ENCODE results near the gene NOTCH4.

GRCh38 chr6:32183030-32183429, 40.8 kb downstream of the NOTCH4 start:
- TF ChIP-seq RARB (CRISPR knock-in tag; IDR thresholded peaks at IDR 0.05) (no peak), TOX (CRISPR knock-in tag; IDR thresholded peaks at IDR 0.05; ENCODE audit: borderline replicate concordance) (no peak), ZFP30 (CRISPR knock-in tag; IDR thresholded peaks at IDR 0.05) (no peak), CREB5 (CRISPR knock-in tag; IDR thresholded peaks at IDR 0.05; ENCODE audit: low read depth) (no peak), GLIS3 (CRISPR knock-in tag; IDR thresholded peaks at IDR 0.05) (no peak), OSR1 (CRISPR knock-in tag; IDR thresholded peaks at IDR 0.05) (no peak), BACH2 (CRISPR knock-in tag; IDR thresholded peaks at IDR 0.05; ENCODE audit: borderline replicate concordance) (no peak), ZNF70 (CRISPR knock-in tag; IDR thresholded peaks at IDR 0.05) (no peak), ZC3H10 (CRISPR knock-in tag; IDR thresholded peaks at IDR 0.05) (no peak), PPARA (CRISPR knock-in tag; IDR thresholded peaks at IDR 0.05; ENCODE audit: borderline replicate concordance) (no peak)
- TF ChIP-seq, protein P1, sequence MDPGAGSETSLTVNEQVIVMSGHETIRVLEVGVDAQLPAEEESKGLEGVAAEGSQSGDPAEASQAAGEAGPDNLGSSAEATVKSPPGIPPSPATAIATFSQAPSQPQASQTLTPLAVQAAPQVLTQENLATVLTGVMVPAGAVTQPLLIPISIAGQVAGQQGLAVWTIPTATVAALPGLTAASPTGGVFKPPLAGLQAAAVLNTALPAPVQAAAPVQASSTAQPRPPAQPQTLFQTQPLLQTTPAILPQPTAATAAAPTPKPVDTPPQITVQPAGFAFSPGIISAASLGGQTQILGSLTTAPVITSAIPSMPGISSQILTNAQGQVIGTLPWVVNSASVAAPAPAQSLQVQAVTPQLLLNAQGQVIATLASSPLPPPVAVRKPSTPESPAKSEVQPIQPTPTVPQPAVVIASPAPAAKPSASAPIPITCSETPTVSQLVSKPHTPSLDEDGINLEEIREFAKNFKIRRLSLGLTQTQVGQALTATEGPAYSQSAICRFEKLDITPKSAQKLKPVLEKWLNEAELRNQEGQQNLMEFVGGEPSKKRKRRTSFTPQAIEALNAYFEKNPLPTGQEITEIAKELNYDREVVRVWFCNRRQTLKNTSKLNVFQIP (CRISPR knock-in tag; IDR thresholded peaks at IDR 0.05; ENCODE audit: borderline replicate concordance, low read depth) = no peak

Measured in SK-N-SH treated with all-trans-retinoic acid at 6 μM for 48 hours (cell line).